ENCODE data around the gene EXOC3L4.

Gene EXOC3L4

DNA sequence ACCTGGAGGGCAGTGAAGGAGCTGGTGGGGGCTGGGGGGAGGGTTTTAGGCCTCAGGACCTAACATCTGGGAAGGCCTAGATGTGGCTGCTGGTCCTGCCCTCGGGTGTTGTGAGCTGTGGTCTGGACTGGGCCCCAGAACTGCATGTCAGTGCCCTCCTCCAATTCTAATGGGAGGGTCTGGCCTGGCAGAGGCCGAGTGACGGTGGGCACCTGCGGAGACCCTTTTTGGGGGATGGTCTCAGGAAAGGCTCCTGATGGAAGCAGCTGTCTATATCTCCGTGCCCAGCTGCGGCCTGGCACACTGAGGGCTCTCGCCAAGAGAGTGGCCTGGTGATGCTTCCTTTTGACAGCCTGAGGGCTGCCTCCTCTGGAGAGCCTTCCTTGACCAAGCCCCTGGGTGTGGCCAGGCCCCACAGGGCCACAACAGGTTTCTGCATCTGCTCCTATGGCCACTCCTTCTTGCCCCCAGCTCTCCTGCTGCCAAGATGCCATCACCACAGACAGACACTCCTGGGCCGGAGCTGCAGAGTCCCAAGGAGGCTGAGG is 5.3 kb downstream of the EXOC3L4 start:
- H3K4me3 ChIP-seq (ENCODE audit: insufficient read depth, low read depth, low read length, poor library complexity, severe bottlenecking), result no peak overlapping the region
- peaks cover 5% of the 10 kb centered on the region for H3K4me1 ChIP-seq (ENCODE audit: control insufficient read depth, insufficient read depth, low read length, poor library complexity, severe bottlenecking)
- no peak for DNase-seq
- H3K27ac ChIP-seq (ENCODE audit: insufficient read depth, low read length, poor library complexity, severe bottlenecking), result no peak overlapping the region
- H3K36me3 ChIP-seq (ENCODE audit: control insufficient read depth, insufficient read depth, low read length), result no peaks in the 10 kb centered on the region
- peaks cover 21% of the 10 kb centered on the region for H3K27me3 ChIP-seq (replicated peaks; ENCODE audit: control insufficient read depth, insufficient read depth, low read length, poor library complexity, severe bottlenecking)
- H3K9me3 ChIP-seq (ENCODE audit: control insufficient read depth, low read length), result no peaks in the 10 kb centered on the region

DNA sequence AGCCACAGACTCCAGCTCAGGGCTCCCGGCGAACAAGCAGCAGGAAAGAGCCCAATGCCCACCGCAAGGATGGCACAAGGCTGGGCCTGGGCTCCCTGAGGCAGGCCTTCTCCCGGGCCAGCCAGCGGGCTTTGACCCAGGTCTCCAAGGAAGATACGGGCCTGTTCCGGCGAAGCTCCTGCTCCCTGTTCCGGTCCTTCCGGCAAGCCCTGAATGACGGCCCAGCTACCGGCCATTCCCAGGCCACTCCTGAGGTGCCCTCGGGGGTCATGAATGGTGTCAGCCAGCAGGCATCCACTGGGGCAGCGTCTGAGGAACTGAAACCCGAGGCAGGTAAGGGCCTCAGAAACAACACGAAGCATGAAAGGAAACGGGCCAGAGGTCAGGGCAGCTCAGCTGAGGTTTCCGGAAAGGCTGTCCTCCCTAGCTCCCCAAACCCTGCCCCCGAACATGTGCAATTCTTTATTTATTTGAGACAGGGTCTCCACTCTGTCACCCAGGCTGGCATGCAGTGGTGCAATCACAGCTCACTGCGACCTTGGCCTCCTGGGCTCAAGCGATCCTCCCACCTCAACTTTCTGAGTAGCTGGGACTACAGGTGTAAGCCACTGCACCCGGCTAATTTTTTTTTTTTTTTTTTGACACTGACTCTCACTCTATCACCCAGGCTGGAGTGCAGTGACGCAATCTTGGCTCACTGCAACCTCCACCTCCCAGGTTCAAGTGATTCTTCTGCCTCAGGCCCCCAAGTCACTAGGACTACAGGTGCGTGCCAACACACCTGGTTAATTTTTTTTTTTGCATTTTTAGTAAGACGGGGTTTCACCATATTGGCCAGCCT is 6.0 kb downstream of the EXOC3L4 start:
- H3K9me3 ChIP-seq (ENCODE audit: control insufficient read depth, low read length), result no peaks in the 10 kb centered on the region
- H3K4me1 ChIP-seq (ENCODE audit: control insufficient read depth, insufficient read depth, low read length, poor library complexity, severe bottlenecking), result peaks cover 9% of the 10 kb centered on the region
- no peaks in the 10 kb centered on the region for H3K36me3 ChIP-seq (ENCODE audit: control insufficient read depth, insufficient read depth, low read length)
- H3K27me3 ChIP-seq (replicated peaks; ENCODE audit: control insufficient read depth, insufficient read depth, low read length, poor library complexity, severe bottlenecking), result peaks cover 26% of the 10 kb centered on the region
- no peak for DNase-seq
- H3K27ac ChIP-seq (ENCODE audit: insufficient read depth, low read length, poor library complexity, severe bottlenecking), result no peak overlapping the region
- H3K4me3 ChIP-seq (ENCODE audit: insufficient read depth, low read depth, low read length, poor library complexity, severe bottlenecking), result no peak overlapping the region

DNA sequence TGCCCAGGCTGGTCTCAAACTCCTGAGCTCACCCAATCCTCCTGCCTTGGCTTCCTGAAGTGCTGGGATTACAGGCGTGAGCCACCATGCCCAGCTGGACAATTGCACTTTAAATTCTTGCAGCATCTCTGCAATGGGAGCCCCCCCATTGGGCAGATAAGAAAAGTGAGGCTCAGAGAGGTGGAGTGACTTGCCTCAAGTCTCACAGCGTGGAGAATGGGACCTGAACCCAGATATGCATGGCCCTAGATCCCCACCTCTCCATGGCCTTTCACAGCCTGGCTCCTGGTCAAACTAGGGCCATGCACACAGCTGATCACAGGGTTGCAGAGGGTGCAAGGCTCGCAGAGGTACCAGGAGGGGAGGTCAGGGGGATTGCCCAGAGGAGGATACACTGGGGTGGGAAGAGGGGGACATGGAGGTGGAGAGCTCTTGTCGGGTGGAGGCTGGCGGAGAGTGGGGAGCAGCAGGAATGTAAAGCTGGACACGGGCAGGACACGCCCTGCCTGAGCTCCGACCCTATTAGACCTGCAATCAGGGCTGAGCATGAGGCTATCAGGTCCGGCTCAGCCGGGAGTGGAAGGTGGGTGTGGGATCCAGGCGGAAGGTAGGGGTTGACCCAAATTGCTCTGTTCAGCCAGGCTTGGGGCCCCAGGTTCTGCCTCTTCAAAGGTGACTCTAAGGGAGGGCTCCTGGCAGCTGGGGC is 6.9 kb downstream of the EXOC3L4 start:
- DNase-seq, result no peak
- Histone ChIP-seq H3K4me3 (ENCODE audit: insufficient read depth, low read depth, low read length, poor library complexity, severe bottlenecking) (no peak overlapping the region), H3K27ac (ENCODE audit: insufficient read depth, low read length, poor library complexity, severe bottlenecking) (no peak overlapping the region), H3K36me3 (ENCODE audit: control insufficient read depth, insufficient read depth, low read length) (no peaks in the 10 kb centered on the region), H3K27me3 (replicated peaks; ENCODE audit: control insufficient read depth, insufficient read depth, low read length, poor library complexity, severe bottlenecking) (peaks cover 26% of the 10 kb centered on the region), H3K4me1 (ENCODE audit: control insufficient read depth, insufficient read depth, low read length, poor library complexity, severe bottlenecking) (peaks cover 9% of the 10 kb centered on the region), H3K9me3 (ENCODE audit: control insufficient read depth, low read length) (no peaks in the 10 kb centered on the region)

DNA sequence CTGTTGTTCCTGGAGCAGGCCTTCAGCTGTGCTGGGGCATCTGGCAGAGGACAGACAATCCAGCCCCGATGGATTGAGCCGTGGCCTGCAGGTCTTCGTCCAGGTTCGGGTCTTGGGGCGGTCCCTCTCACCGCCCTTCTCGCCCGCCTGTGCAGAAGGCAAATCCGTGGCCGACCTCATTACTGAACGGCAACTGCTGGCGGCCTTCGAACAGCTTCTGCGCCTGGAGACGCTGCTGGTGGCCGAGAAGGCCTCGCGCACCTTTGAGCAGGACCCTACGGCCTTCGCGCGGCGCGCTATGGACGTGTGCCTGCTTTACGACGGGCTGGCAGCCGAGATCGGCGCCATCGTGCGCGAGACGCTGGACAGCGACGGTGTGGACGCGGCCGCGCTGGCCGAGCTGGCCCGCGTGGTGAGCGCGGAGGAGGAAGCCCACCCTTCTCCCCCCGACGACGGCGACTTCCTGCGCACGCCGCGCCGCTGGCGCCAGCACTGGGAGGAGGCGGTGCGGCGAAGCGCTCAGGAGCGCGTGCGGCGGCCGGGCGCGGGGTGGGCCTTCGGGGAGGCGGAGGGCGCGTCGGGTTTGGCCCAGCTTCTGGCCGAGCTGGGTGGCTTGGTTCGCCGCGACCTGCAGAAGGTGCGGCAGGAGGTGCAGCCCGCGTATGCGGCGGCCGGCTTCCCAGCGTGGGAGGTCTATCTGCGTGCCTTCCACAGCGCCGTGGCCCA is 7.6 kb downstream of the EXOC3L4 start:
- Histone ChIP-seq H3K9me3 (ENCODE audit: control insufficient read depth, low read length) (no peaks in the 10 kb centered on the region), H3K4me3 (ENCODE audit: insufficient read depth, low read depth, low read length, poor library complexity, severe bottlenecking) (no peak overlapping the region), H3K27me3 (replicated peaks; ENCODE audit: control insufficient read depth, insufficient read depth, low read length, poor library complexity, severe bottlenecking) (peaks cover 26% of the 10 kb centered on the region), H3K27ac (ENCODE audit: insufficient read depth, low read length, poor library complexity, severe bottlenecking) (no peak overlapping the region), H3K36me3 (ENCODE audit: control insufficient read depth, insufficient read depth, low read length) (no peaks in the 10 kb centered on the region), H3K4me1 (ENCODE audit: control insufficient read depth, insufficient read depth, low read length, poor library complexity, severe bottlenecking) (peaks cover 9% of the 10 kb centered on the region)
- DNase-seq, result no peak

DNA sequence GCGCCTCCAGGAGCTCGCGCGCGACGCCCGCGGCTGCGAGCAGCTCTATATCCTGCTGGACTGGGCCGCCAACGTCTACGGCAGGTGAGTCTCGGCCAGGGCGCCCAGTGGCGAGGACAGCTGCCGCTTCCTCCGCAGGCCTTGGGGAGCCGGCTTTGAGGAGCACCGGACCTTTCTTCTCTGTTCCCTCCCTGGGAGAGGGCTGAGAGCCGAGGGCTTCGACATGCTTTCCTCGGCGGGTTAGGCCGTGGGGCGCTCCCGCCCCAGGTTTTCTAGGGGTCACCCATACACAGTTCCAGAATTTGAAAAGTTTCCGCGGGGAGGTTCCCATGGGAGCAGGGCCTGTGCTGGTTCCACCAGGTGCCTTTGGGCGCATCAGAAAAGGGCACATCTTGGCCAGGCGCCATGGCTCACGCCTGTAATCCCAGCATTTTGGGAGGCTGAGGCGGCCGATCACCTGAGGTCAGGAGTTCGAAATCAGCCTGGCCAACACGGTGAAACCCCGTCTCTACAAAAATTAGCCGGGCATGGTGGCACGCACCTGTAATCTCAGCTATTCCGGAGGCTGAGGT is 8.2 kb downstream of the EXOC3L4 start:
- Histone ChIP-seq H3K27me3 (replicated peaks; ENCODE audit: control insufficient read depth, insufficient read depth, low read length, poor library complexity, severe bottlenecking) (peaks cover 26% of the 10 kb centered on the region), H3K4me3 (ENCODE audit: insufficient read depth, low read depth, low read length, poor library complexity, severe bottlenecking) (no peak overlapping the region), H3K27ac (ENCODE audit: insufficient read depth, low read length, poor library complexity, severe bottlenecking) (no peak overlapping the region), H3K9me3 (ENCODE audit: control insufficient read depth, low read length) (no peaks in the 10 kb centered on the region), H3K36me3 (ENCODE audit: control insufficient read depth, insufficient read depth, low read length) (no peaks in the 10 kb centered on the region), H3K4me1 (ENCODE audit: control insufficient read depth, insufficient read depth, low read length, poor library complexity, severe bottlenecking) (peaks cover 9% of the 10 kb centered on the region)
- DNase-seq, result no peak

DNA sequence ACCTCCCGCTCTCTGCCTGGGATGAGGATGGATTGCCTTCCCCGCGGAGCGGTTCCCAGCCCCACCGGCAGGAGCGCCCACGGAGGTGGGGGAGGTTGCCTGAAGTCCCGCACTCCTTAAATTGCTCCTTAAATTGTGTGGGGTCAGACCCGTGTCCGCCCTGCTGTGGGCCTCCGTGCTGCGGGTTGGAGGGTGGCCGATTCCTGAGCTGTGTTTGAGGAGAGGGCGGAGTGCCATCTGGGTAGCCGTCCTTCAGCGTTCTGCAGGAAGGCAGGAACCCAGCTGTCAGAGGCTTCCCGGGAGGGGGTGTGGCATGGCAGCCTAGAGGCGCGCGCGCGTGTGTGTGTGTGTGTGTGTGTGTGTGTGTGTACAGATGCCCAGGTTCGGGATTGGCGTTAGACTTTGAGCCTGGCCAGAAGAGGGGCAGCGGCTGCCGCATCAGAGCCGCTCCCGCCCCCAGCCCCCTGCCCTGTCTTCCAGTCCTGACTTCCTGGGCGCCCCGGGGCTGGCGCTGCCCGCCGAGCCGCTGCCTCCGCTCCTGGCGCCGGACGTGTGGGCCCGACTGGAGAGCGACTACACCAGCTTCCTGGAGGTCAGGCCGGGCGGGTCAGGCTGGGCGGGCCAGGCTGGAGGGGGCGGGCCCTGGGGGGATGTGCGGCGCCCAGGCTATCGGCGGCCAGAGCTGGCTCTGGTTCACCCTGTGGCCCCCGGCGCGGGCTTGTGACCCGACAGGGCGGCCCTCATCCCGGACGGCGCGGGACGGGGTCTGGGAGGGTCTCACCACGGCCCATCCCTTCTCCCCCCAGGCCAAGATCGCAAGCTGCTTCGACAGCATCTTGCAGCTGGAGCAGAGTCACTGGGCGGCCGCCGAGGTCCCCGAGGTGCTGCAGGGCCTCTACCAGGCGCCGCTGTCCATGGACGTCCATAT is 9.2 kb downstream of the EXOC3L4 start:
- DNase-seq, result no peak
- Histone ChIP-seq H3K9me3 (ENCODE audit: control insufficient read depth, low read length) (no peaks in the 10 kb centered on the region), H3K27ac (ENCODE audit: insufficient read depth, low read length, poor library complexity, severe bottlenecking) (no peak overlapping the region), H3K4me1 (ENCODE audit: control insufficient read depth, insufficient read depth, low read length, poor library complexity, severe bottlenecking) (peaks cover 9% of the 10 kb centered on the region), H3K27me3 (replicated peaks; ENCODE audit: control insufficient read depth, insufficient read depth, low read length, poor library complexity, severe bottlenecking) (peaks cover 26% of the 10 kb centered on the region), H3K4me3 (ENCODE audit: insufficient read depth, low read depth, low read length, poor library complexity, severe bottlenecking) (no peak overlapping the region), H3K36me3 (ENCODE audit: control insufficient read depth, insufficient read depth, low read length) (no peaks in the 10 kb centered on the region)

DNA sequence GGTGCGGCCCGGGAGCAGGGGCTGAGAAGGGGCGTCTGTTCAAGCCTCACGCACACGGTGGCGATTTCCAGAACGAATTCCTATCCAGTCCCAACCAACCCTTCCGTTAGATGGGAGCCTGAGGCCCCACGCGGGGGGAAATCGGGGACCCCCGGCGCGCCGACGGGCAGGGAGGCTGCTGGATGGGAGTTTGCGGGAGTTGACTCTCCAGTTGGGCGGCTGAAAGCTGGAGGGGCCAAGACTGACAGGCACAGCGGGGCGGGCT is 9.8 kb downstream of the EXOC3L4 start:
- Histone ChIP-seq H3K36me3 (ENCODE audit: control insufficient read depth, insufficient read depth, low read length) (no peaks in the 10 kb centered on the region), H3K27me3 (replicated peaks; ENCODE audit: control insufficient read depth, insufficient read depth, low read length, poor library complexity, severe bottlenecking) (peaks cover 26% of the 10 kb centered on the region), H3K4me3 (ENCODE audit: insufficient read depth, low read depth, low read length, poor library complexity, severe bottlenecking) (no peak overlapping the region), H3K4me1 (ENCODE audit: control insufficient read depth, insufficient read depth, low read length, poor library complexity, severe bottlenecking) (peaks cover 9% of the 10 kb centered on the region), H3K9me3 (ENCODE audit: control insufficient read depth, low read length) (no peaks in the 10 kb centered on the region), H3K27ac (ENCODE audit: insufficient read depth, low read length, poor library complexity, severe bottlenecking) (no peak overlapping the region)
- DNase-seq, result no peak

DNA sequence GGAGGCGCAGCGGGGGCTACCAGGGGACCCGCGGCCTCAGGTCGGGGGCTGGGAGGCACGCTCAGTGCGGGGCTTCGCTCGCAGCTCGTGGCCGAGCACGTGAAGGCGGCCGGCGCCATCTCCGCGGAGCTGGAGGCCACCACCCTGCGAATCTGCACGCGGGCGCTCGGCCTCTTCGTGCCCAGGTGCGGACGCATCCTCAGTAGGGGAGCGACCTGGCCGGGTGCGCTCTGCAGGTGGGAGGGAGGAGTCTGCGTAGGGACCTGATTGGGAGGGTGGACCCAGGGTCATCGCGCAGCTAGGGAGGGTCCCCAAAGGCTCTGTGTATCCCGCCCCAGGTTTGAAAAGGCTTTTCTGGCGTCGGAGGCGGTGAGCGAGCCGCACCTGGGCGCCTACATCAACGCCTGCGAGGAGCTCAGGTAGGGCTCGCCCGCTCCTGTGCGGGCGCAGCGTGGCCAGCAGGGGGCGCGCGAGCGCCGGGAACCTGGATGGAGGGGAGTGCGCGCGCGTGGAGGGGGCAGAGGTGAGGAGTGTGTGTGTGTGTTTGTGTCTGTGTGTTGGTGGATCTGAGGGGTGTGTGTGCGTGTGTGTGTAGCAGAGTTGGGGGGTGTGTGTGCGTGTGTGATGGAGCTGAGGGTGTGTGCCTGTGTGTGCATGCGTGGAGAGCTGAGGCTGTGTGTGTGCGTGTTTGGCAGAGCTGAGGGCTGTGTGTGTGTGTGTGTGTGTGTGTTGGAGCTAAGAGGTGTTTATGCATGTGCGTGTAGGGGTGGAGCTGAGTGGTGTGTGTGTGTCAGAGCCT is 10.3 kb downstream of the EXOC3L4 start:
- Histone ChIP-seq H3K27ac (ENCODE audit: insufficient read depth, low read length, poor library complexity, severe bottlenecking) (no peak overlapping the region), H3K36me3 (ENCODE audit: control insufficient read depth, insufficient read depth, low read length) (no peaks in the 10 kb centered on the region), H3K9me3 (ENCODE audit: control insufficient read depth, low read length) (no peaks in the 10 kb centered on the region), H3K27me3 (replicated peaks; ENCODE audit: control insufficient read depth, insufficient read depth, low read length, poor library complexity, severe bottlenecking) (peaks cover 26% of the 10 kb centered on the region), H3K4me3 (ENCODE audit: insufficient read depth, low read depth, low read length, poor library complexity, severe bottlenecking) (no peak overlapping the region), H3K4me1 (ENCODE audit: control insufficient read depth, insufficient read depth, low read length, poor library complexity, severe bottlenecking) (peaks cover 9% of the 10 kb centered on the region)
- peak; percentile 42 to 55 (median 46) for DNase-seq
